ENCODE measurements around the gene ADK. TPM values are rescaled to one million over a fixed set of nuclear protein-coding genes. Genes with fewer than 3 reads are reported as not detected.

The ADK gene
- total RNA-seq, 1 experiment from 2014 or later = 26.8 TPM

DNA sequence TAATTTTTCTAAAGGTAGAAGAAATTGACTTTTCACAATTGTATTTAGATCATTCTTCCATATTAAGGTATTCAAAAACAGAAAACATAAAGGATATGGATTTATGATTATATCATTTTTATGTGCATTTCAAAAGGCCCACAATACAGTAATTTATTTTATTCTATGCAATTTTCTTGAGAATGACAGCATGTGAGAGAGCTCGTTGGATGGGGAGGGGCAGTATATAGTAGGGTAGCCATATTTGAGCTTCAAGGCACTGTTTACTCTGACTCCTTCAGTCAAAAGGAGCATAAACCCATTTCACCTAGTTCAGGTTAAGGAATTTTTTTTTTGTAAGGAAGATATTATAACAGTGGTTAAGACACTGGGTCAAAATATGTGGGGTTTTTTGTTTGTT lies 534.5 kb downstream of the ADK start:
- H3K4me1 Mint-ChIP-seq = no peaks in the 10 kb centered on the region
- no peak overlapping the region for H2BK20ac ChIP-seq (ENCODE audit: low read depth, low read length, poor library complexity, severe bottlenecking)
- H2BK15ac ChIP-seq (ENCODE audit: low read depth, low read length) = no peak overlapping the region
- no peak overlapping the region for H3K4me3 Mint-ChIP-seq
- H2AFZ ChIP-seq (ENCODE audit: low read length) = no peak overlapping the region
- no peak overlapping the region for H2BK5ac ChIP-seq (ENCODE audit: insufficient read length, low read length)
- no peak overlapping the region for H3K27ac ChIP-seq (ENCODE audit: insufficient read length, low read depth, low read length)
- no peak overlapping the region for H3K27ac Mint-ChIP-seq
- H3K27me3 ChIP-seq (ENCODE audit: insufficient read depth, low read length) = no peaks in the 10 kb centered on the region
- H4K20me1 ChIP-seq (ENCODE audit: control insufficient read depth, insufficient read depth, insufficient read length) = no peaks in the 10 kb centered on the region
- no peaks in the 10 kb centered on the region for H3K4me1 ChIP-seq (ENCODE audit: insufficient read depth, low read length)
- no peak overlapping the region for H4K8ac ChIP-seq (replicated peaks; ENCODE audit: insufficient read length, low read depth, low read length)
- no peak for DNase-seq
- no peak overlapping the region for H3T11ph ChIP-seq (ENCODE audit: low read length)
- no peak overlapping the region for H3K4me2 ChIP-seq (ENCODE audit: insufficient read depth, insufficient read length, low read length)
- no peak overlapping the region for H2BK12ac ChIP-seq (ENCODE audit: insufficient read length, low read depth, low read length)
- TF ChIP-seq, protein P1, sequence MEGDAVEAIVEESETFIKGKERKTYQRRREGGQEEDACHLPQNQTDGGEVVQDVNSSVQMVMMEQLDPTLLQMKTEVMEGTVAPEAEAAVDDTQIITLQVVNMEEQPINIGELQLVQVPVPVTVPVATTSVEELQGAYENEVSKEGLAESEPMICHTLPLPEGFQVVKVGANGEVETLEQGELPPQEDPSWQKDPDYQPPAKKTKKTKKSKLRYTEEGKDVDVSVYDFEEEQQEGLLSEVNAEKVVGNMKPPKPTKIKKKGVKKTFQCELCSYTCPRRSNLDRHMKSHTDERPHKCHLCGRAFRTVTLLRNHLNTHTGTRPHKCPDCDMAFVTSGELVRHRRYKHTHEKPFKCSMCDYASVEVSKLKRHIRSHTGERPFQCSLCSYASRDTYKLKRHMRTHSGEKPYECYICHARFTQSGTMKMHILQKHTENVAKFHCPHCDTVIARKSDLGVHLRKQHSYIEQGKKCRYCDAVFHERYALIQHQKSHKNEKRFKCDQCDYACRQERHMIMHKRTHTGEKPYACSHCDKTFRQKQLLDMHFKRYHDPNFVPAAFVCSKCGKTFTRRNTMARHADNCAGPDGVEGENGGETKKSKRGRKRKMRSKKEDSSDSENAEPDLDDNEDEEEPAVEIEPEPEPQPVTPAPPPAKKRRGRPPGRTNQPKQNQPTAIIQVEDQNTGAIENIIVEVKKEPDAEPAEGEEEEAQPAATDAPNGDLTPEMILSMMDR (conservative IDR thresholded peaks at IDR 0.05) = no peak
- no peaks in the 10 kb centered on the region for H3K27me3 Mint-ChIP-seq (ENCODE audit: low read depth)
- WGBS (ENCODE audit: extremely low coverage, insufficient read length, low lambda C conversion rate) = no CpG with 5 or more reads among the region's 1 CpG
- no peaks in the 10 kb centered on the region; a peak in 1 of 5 replicates for H3K9me3 Mint-ChIP-seq
- H3K79me2 ChIP-seq (ENCODE audit: insufficient read depth, low read length) = no peaks in the 10 kb centered on the region
- H3K9ac ChIP-seq (ENCODE audit: extremely low read depth, insufficient read length, low read length) = no peak overlapping the region
- H2BK120ac ChIP-seq (ENCODE audit: low read depth, low read length, poor library complexity, severe bottlenecking) = no peak overlapping the region
- no peak overlapping the region for H3K56ac ChIP-seq (ENCODE audit: insufficient read length, low read depth, low read length)
- H3K4ac ChIP-seq (ENCODE audit: low read depth, low read length) = no peak overlapping the region
- no peak overlapping the region for H4K5ac ChIP-seq (ENCODE audit: insufficient read length, low read depth, low read length)
- no peak overlapping the region for H4K91ac ChIP-seq (ENCODE audit: insufficient read length, low read depth, low read length)
- H2AK5ac ChIP-seq (ENCODE audit: insufficient read length, low read length) = no peak overlapping the region
- H3K23me2 ChIP-seq (ENCODE audit: insufficient read length, low read depth, low read length, poor library complexity, severe bottlenecking) = no peaks in the 10 kb centered on the region
- no peaks in the 10 kb centered on the region for H3K9me3 ChIP-seq (ENCODE audit: control insufficient read depth, low read depth, low read length)
- no peak overlapping the region for H3K23ac ChIP-seq (ENCODE audit: insufficient read length, low read depth, low read length)
- no peak overlapping the region for H3K14ac ChIP-seq (ENCODE audit: insufficient read depth, low read length)
- H3K18ac ChIP-seq (ENCODE audit: insufficient read length, low read depth, low read length) = no peak overlapping the region
- no peaks in the 10 kb centered on the region for H3K79me1 ChIP-seq (ENCODE audit: insufficient read depth, low read depth, low read length, poor library complexity, severe bottlenecking)
- H3K36me3 Mint-ChIP-seq (ENCODE audit: insufficient read depth in 1 of 3, low read depth in 3 of 3) = peaks cover 0 to 5% (median 5%) of the 10 kb centered on the region in 3 experiments; a peak in 2 of 7 replicates
